PC-9 (cell line): ENCODE results near the gene EXOC4. TPM values are rescaled to one million over a fixed set of nuclear protein-coding genes. Genes with fewer than 3 reads are reported as not detected.

Experiments
- BruUV-seq: library from RNA; stranded (reverse); fragments of 400-500 nt; replicated peaks from 2 replicates; lab custom pipeline; 2021; lab: Mats Ljungman, UMichigan
- CTCF ChIA-PET: fragments of 300-600 bp; sonication (Branson Sonifier 250); formaldehyde crosslinking; loops from one replicate; lab custom pipeline; 2022; ENCODE audit warnings: antibody characterized with exemption; lab: Charles Lee
- POLR2A ChIA-PET: fragments of 300-600 bp; sonication (Branson Sonifier 250); formaldehyde crosslinking; loops from one replicate; lab custom pipeline; 2022; ENCODE audit warnings: antibody characterized with exemption; ENCODE audit not compliant: unreplicated experiment; lab: Charles Lee
- DNase-seq, 2 experiments: peaks; one replicate each; pipeline versions ENCODE4 v3.0.0 to v3.0.0-alpha.2; 2015 to 2022; ENCODE audit warnings: mixed read lengths in 1 of 2
- H2AFZ ChIP-seq: fragments of 200-600 bp; sonication (generic); 2 replicates; pipeline ENCODE4 v1.8.1; 2017; ENCODE audit warnings: antibody characterized with exemption
- H3F3A ChIP-seq: fragments of 200-600 bp; sonication (generic); 2 replicates; pipeline ENCODE4 v1.8.1; 2017; ENCODE audit warnings: antibody characterized with exemption, mild to moderate bottlenecking, low read depth; ENCODE audit not compliant: insufficient read depth
- H3K27ac ChIP-seq: fragments of 200-600 bp; sonication (generic); 2 replicates; pipeline ENCODE4 v1.6.1; 2016; ENCODE audit warnings: mixed run types
- H3K27me3 ChIP-seq: fragments of 200-600 bp; sonication (generic); 2 replicates; pipeline ENCODE4 v1.6.1; 2016; ENCODE audit warnings: low read depth, mixed run types; ENCODE audit not compliant: insufficient read depth
- H3K36me3 ChIP-seq: fragments of 200-600 bp; sonication (generic); 2 replicates; pipeline ENCODE4 v1.6.1; 2016; ENCODE audit warnings: low read depth, mixed run types
- H3K4me1 ChIP-seq: fragments of 200-600 bp; sonication (generic); replicated peaks from 2 replicates; pipeline ENCODE4 v1.6.1; 2016; ENCODE audit warnings: mixed run types; ENCODE audit not compliant: insufficient read depth
- H3K4me2 ChIP-seq: fragments of 200-600 bp; sonication (generic); 2 replicates; pipeline ENCODE4 v1.6.1; 2017; ENCODE audit warnings: mixed run types
- H3K4me3 ChIP-seq: fragments of 200-600 bp; sonication (generic); 2 replicates; pipeline ENCODE4 v1.6.1; 2016; ENCODE audit warnings: mixed run types
- H3K79me2 ChIP-seq: fragments of 200-600 bp; sonication (generic); 2 replicates; pipeline ENCODE4 v1.6.1; 2017; ENCODE audit warnings: low read depth, mixed run types
- H3K9me2 ChIP-seq: fragments of 200-600 bp; sonication (generic); 2 replicates; pipeline ENCODE4 v1.8.1; 2017; ENCODE audit warnings: mild to moderate bottlenecking; ENCODE audit not compliant: insufficient read depth
- H3K9me3 ChIP-seq: fragments of 200-600 bp; sonication (generic); 2 replicates; pipeline ENCODE4 v1.8.1; 2016; ENCODE audit warnings: low read depth; ENCODE audit not compliant: insufficient read depth
- H4K20me1 ChIP-seq: fragments of 200-600 bp; sonication (generic); 2 replicates; pipeline ENCODE4 v1.8.1; 2017; ENCODE audit not compliant: insufficient read depth
- EZH2 ChIP-seq: fragments of 200-600 bp; sonication (generic); IDR thresholded peaks from 2 replicates; pipeline ENCODE4 v1.8.0; 2017; ENCODE audit warnings: antibody characterized with exemption, low read depth
- intact Hi-C: fragments of 100-400 bp; cut with micrococcal nuclease; formaldehyde crosslinking; loops from one replicate; pipeline ENCODE4 v1.10.0; 2022; ENCODE audit not compliant: unreplicated experiment
- total RNA-seq: library from RNA; stranded (reverse); gene quantifications from 2 replicates; pipeline ENCODE4 v1.2.3, GENCODE V29; 2021
- TF ChIP-seq, protein P1 (sequence below): fragments of 200-600 bp; sonication (generic); conservative IDR thresholded peaks from 2 replicates; pipeline ENCODE4 v1.6.1; 2017; ENCODE audit warnings: mixed run types, antibody characterized with exemption, mild to moderate bottlenecking, moderate library complexity

EXOC4 gene
- total RNA-seq, 1 experiment from 2014 or later, result 101 TPM

DNA sequence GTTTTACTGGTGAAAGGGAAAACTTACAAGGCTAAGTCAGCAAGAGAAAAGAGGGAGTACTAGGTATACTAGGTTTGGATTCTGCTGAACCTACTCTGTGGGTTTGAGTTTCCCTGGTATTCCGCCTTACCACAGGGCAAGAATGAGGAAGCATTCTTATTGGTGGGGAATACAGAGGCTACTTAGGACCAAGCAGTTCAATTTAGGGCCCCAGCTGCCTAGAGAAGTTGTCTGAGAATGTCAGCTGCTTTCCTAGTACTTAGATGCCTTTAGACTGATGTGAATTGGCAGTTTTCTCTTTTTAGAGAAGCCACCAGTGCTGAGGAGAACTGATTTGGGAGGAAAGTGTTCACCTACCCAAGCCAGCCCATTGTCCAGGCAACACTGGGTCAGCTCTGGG is 465.3 kb downstream of the EXOC4 start:
- no peaks in the 10 kb centered on the region for H3F3A ChIP-seq
- H3K27me3 ChIP-seq, result no peaks in the 10 kb centered on the region
- H3K27ac ChIP-seq, result no peak overlapping the region
- H2AFZ ChIP-seq, result no peak overlapping the region
- BruUV-seq, result no TSS peak
- no peaks in the 10 kb centered on the region for H3K79me2 ChIP-seq
- no peak overlapping the region for H3K4me3 ChIP-seq
- intact Hi-C loops, result no loop called here
- DNase-seq, result no peak
- TF ChIP-seq, protein P1, sequence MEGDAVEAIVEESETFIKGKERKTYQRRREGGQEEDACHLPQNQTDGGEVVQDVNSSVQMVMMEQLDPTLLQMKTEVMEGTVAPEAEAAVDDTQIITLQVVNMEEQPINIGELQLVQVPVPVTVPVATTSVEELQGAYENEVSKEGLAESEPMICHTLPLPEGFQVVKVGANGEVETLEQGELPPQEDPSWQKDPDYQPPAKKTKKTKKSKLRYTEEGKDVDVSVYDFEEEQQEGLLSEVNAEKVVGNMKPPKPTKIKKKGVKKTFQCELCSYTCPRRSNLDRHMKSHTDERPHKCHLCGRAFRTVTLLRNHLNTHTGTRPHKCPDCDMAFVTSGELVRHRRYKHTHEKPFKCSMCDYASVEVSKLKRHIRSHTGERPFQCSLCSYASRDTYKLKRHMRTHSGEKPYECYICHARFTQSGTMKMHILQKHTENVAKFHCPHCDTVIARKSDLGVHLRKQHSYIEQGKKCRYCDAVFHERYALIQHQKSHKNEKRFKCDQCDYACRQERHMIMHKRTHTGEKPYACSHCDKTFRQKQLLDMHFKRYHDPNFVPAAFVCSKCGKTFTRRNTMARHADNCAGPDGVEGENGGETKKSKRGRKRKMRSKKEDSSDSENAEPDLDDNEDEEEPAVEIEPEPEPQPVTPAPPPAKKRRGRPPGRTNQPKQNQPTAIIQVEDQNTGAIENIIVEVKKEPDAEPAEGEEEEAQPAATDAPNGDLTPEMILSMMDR, result no peak
- H3K4me1 ChIP-seq, result no peaks in the 10 kb centered on the region
- no peaks in the 10 kb centered on the region; the same call in 1 of the 2 replicates for H4K20me1 ChIP-seq
- POLR2A ChIA-PET, result no interaction called here
- 0 out of 2 replicates have a peak, but pooled peaks cover 5% of the 10 kb centered on the region for H3K9me2 ChIP-seq
- CTCF ChIA-PET, result no interaction called here
- no peaks in the 10 kb centered on the region for H3K9me3 ChIP-seq
- H3K4me2 ChIP-seq, result no peak overlapping the region
- no peaks in the 10 kb centered on the region for H3K36me3 ChIP-seq

GRCh38 chr7:133723044-133723443 is 470.2 kb downstream of the EXOC4 start:
- CTCF ChIA-PET, result no interaction called here
- no peaks in the 10 kb centered on the region for H3K27me3 ChIP-seq
- no peaks in the 10 kb centered on the region for H3F3A ChIP-seq
- H4K20me1 ChIP-seq, result no peaks in the 10 kb centered on the region; the same call in 1 of the 2 replicates
- H3K4me3 ChIP-seq, result no peak overlapping the region
- no peaks in the 10 kb centered on the region for H3K36me3 ChIP-seq
- POLR2A ChIA-PET, result no interaction called here
- H3K9me3 ChIP-seq, result no peaks in the 10 kb centered on the region
- no TSS peak for BruUV-seq
- TF ChIP-seq EZH2, result no peak
- TF ChIP-seq, protein P1, result no peak
- H3K27ac ChIP-seq, result no peak overlapping the region
- no peaks in the 10 kb centered on the region for H3K9me2 ChIP-seq
- H3K4me1 ChIP-seq, result no peaks in the 10 kb centered on the region
- DNase-seq, result no peak
- no peak overlapping the region for H2AFZ ChIP-seq
- no peak overlapping the region for H3K4me2 ChIP-seq
- no peaks in the 10 kb centered on the region for H3K79me2 ChIP-seq
- intact Hi-C loops, result no loop called here

GRCh38 chr7:133724148-133724547 is 471.3 kb downstream of the EXOC4 start:
- Histone ChIP-seq H3F3A (no peaks in the 10 kb centered on the region), H3K36me3 (no peaks in the 10 kb centered on the region), H3K27ac (no peak overlapping the region), H3K27me3 (no peaks in the 10 kb centered on the region), H3K9me2 (no peaks in the 10 kb centered on the region), H3K79me2 (no peaks in the 10 kb centered on the region), H4K20me1 (no peaks in the 10 kb centered on the region; the same call in 1 of the 2 replicates), H3K4me3 (no peak overlapping the region), H3K4me2 (no peak overlapping the region), H2AFZ (no peak overlapping the region), H3K4me1 (no peaks in the 10 kb centered on the region), H3K9me3 (no peaks in the 10 kb centered on the region)
- no TSS peak for BruUV-seq
- POLR2A ChIA-PET, result no interaction called here
- TF ChIP-seq, protein P1, result no peak
- intact Hi-C loops, result no loop called here
- CTCF ChIA-PET, result no interaction called here
- no peak for DNase-seq
